GM20000 (cell line): ENCODE results near the gene BICDL2.

ENCODE experiments used
- DNase-seq: peaks from one replicate; pipeline ENCODE4 v3.0.0; 2012; ENCODE audit warnings: low spot score
- TF ChIP-seq, protein P1 (sequence below): IDR thresholded peaks from 2 replicates; pipeline ENCODE4 v1.5.1; 2012; ENCODE audit warnings: mild to moderate bottlenecking, control low read depth; ENCODE audit errors: extremely low read depth, missing control alignments

BICDL2 gene

DNA sequence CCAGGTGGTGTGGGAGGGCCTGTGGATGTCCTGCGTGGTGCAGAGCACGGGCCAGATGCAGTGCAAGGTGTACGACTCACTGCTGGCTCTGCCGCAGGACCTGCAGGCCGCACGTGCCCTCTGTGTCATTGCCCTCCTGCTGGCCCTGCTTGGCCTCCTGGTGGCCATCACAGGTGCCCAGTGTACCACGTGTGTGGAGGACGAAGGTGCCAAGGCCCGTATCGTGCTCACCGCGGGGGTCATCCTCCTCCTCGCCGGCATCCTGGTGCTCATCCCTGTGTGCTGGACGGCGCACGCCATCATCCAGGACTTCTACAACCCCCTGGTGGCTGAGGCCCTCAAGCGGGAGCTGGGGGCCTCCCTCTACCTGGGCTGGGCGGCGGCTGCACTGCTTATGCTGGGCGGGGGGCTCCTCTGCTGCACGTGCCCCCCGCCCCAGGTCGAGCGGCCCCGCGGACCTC is 23.2 kb downstream of the BICDL2 start:
- TF ChIP-seq, protein P1, sequence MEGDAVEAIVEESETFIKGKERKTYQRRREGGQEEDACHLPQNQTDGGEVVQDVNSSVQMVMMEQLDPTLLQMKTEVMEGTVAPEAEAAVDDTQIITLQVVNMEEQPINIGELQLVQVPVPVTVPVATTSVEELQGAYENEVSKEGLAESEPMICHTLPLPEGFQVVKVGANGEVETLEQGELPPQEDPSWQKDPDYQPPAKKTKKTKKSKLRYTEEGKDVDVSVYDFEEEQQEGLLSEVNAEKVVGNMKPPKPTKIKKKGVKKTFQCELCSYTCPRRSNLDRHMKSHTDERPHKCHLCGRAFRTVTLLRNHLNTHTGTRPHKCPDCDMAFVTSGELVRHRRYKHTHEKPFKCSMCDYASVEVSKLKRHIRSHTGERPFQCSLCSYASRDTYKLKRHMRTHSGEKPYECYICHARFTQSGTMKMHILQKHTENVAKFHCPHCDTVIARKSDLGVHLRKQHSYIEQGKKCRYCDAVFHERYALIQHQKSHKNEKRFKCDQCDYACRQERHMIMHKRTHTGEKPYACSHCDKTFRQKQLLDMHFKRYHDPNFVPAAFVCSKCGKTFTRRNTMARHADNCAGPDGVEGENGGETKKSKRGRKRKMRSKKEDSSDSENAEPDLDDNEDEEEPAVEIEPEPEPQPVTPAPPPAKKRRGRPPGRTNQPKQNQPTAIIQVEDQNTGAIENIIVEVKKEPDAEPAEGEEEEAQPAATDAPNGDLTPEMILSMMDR, result no peak
- no peak for DNase-seq

DNA sequence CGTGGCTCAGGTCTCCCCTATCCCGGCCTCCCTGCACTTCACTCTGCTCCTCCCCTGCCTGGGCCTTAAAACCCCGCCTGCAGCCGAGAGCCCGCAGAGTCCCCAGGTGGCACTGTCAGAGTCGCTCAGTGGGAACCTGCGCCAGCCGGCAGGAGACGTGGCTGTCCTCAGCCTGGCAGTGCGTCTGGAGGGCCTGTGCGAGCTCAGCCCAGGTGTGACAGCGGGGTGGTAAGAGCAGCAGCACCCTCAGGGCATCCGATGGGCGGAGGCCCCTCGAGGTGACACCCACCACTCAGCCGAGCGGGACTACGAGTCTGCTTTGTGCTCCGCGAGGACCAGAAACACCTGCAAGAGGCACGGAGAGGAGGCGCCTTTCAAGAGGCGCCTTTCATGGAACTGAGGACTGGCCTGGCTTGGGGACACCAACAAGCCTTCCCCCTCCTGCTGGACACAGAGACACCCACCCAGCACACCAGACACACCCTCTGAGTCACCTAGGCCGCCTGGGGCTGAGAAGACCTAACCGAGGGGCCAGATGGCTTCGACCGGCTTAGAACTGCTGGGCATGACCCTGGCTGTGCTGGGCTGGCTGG is 23.8 kb downstream of the BICDL2 start, which contains the start of gene CLDN9:
Gene CLDN9, plus strand, starts transcription at position 96 of the 593 bp plus-strand sequence. Its CDS starts 440 bp downstream, at position 536.
- TF ChIP-seq, protein P1, result no peak
- no peak for DNase-seq

DNA sequence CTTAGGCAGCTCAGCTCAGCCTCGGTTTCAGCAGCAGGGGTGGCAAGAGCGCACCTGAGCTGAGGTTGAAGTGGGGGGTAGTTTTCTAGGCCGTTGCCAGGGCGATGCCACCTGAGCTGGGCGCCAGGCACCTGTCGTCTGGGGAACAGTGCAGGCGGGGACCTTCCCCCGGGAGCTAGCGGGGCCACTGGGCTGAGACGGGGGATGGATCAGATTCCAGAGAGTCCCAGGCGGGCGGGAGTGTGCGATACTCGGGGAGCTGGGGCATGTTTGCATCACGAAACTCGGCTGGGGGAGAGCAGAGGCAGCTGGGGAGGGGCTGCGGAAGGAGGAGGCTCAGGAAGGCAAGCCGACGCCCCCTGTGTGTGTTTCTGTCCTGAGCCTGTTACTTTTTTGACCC is 24.5 kb downstream of the BICDL2 start:
- no peak for DNase-seq
- TF ChIP-seq, protein P1, result no peak

DNA sequence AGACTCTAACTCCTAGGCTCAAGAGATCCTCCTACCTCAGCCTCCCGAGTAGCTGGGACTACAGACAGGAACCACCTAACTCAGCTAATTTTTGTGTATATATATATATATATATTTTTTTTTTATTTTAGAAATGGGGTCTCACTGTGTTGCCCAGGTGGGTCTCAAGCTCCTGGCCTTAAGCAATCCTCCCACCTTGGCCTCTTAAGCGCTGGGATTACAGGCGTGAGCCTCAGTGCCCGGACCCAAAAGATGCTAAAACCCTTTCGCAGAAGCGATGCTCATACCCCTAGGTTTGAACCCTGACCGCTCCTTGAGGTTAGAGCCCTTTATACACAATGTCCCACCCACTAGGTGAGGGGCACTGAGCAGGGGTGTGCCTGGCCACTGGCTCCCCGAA is 26.2 kb downstream of the BICDL2 start:
- DNase-seq, result no peak
- TF ChIP-seq, protein P1, result no peak

DNA sequence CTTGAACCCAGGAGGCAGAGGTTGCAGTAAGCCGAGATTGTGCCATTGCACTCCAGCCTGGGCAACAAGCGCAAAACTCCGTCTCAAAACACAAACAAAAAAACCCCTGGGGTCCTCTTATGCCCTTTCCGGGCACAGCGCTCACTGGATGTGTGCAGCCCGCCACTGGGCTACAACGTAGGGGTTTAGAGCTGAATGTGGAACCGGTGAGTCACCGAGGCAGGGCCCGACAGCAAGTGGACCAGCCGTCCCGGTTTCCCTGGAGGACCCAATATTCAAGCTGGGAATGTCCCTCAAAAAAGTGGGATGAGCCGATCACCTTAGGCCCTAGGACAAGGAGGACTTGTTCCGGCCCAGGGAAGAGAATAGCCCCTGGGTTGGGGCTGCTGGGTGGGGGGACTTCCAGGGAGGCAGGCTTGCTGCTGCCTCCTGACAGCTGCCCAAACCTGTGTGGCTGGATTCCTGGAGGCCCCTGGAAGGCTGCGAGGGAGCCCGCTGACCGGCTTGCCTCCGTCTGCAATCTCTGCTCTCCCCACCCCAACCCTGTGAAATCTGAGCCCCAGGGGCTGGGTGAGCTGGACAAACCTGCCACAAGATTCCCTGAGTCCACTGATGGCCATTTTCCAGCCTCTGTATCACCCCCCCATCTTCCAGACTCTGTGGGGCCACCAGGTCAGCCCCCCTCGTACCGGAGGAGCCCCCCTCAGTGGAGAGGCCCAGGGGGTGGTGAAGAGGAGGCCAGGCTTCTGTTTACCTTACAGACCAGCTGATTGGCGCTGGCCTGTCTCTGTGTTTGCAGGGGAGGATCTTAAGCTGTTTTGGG is 27.0 kb downstream of the BICDL2 start:
- TF ChIP-seq, protein P1, result no peak
- no peak for DNase-seq

DNA sequence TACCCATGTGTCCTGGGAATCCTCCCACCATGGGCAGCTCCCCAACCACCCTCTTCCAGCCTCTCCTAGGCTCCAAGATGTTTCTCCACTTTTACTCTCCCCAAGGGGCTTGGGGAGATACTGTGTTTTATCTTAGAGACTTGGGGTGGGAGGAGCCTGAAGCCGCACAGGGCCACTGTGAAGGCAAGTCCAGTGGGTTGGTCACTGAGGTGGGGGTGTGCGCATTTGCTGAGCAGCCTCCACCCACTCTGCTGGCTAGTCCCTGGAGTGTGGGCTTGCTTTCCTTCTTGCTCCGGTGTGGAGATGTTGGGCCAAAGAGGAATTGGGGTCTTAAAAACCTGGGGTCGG is 28.1 kb downstream of the BICDL2 start:
- no peak for DNase-seq
- TF ChIP-seq, protein P1, result no peak

DNA sequence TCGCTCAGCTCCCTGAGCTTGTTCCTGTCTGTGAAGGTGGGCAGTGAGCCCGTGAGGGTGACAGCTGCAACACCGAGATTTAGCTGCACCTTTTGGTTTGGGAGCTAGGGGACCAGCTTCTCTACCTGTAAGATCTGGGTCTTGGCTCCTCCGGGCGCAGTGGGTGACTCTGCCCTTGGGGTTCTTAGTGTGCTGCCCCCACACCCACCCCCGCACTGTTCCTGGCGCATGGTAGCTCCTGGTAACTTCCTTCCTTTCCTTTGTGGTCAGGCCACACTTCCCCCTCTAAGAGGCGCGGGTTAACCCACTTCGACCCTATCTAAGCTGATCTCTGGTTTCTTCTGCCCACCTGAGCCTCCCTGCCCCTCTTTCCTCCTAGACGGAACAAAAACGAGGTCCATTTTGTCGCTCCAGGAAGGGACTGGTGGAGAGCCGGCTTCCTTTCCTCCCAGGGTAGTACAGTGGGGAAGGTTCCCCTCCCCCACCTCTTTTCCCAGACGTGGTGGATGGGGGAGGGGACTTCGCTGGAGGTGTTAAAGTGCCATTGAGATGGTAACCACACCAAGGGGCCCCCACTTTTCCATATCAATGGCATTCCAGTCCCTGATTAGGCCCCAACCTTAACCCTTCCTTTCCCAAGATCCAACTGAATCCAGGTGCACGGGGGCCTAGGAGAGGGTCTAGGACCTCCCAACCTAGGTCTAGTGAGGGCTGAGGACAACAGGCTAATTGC is 28.6 kb downstream of the BICDL2 start:
- TF ChIP-seq, protein P1, result no peak

More for the DNA sequence above, 28.6 kb downstream of the BICDL2 start:
- DNase-seq, result no peak
